NK-92 (cell line): ENCODE results near the gene KIRREL3.

Experiments used
- DNase-seq: peaks from one replicate; lab custom pipeline; 2025; ENCODE audit not compliant: unreplicated experiment; lab: John Stamatoyannopoulos, UW

Gene KIRREL3

DNA sequence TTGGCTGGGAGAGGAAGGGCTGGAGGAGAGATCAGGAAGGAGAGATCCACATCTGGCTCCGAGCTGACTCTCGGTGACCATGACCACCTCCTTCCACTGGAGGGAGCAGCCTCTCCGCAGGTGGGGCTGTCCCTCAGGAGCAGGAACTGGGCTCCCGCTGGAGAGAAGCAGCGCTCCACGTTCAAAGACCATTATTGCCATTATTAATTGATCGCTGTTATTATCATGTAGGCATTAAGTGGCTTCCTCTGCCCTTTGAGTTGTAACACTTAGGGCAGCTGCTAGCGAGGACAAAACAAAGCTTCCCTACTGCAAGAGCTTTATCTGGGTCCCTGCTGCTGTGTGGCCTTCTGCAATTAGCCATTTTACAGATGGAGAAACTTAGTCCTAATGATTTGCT lies 393.2 kb downstream of the KIRREL3 start:
- DNase-seq: no peak

DNA sequence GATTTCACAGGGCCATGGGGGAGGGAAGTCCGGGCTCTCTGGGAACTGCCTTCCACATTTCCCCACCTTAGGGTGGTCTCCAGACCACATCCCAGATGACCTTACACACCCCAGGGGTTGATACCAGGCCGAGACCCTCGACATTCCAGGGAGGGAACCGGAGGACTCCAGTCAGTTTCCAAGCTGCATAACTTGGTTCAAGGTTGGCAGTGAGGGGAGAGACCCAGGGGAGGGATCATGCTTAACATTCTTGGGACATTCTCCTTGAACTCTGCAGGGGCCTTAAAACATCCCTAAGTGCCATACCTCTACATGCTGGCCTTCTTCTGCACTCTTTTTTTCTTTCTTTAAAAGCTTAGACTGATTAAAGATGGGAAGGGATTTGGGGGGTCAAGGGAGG lies 394.1 kb downstream of the KIRREL3 start:
- no peak for DNase-seq

- DNase-seq: no peak
These were observed 396.1 kb downstream of the KIRREL3 start for GRCh38 chr11:126604461-126604860.

DNA sequence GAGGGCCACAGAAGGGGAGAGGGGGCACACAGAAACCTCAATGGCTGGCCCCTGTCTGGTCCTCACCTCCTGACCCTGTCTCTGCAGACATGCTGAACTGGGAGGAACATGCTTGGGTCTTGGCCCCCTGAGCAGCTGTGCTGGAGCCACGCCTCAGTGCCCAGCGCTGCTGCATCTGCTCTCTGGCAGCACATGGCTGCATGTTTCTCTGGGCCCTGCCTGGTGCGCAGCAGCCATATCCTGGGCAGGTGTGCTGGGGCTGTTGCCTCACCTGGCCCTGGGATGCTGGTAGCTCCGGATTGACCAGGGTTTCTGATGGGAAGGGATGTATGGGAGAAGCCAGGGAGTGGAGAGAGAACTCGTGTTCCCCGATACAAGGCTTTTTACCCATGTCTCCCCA lies 397.1 kb downstream of the KIRREL3 start:
- no peak for DNase-seq

DNA sequence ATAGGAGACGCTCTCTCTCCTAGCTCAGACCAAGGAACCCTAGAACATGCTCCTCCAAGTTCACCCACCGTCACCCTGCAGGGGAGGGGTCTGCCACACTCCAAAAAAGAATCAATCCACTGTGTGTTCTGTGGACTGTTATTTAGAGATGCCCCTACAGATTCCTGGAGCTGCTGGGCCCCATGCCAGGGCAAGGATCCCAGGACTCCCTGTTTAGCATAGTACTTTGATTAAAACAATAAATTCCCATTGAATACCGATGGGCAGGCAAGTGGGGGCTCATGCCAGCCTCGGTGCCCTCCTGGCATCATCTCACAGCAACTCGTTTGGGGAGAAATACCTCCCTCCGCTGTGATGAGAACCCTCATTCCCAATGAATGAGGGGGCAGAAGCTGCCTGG lies 397.6 kb downstream of the KIRREL3 start:
- no peak for DNase-seq

DNA sequence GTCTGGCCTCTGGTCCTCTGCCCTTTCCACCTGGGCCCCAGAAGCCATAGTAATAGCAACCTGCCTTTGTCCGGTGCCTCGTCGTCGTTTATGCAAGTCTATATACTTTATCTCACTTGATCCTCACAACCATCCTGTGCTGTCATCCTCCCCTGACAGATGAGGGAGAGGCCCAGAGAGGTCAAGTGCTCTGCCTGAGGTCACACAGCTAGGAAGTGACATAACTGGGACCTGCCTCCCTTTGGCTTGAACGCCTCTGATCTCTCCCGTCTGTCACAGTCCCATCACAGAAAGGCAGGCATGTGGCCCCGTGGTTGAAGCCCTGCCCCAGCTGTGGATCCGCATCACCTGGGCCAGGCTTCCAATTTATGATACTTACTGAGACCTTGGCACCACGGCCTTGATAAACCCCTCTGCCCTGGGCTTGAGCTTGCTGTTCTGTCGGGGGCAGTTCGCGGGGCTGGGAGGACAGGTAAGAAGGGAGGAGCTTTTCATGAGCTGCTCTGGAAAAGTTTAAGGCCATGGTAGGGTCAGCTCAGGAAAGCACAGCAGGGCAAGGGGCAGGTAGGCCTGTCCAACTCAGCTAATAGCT lies 398.1 kb downstream of the KIRREL3 start:
- DNase-seq: no peak

- no peak for DNase-seq
These were observed 398.9 kb downstream of the KIRREL3 start for GRCh38 chr11:126601550-126602215.

DNA sequence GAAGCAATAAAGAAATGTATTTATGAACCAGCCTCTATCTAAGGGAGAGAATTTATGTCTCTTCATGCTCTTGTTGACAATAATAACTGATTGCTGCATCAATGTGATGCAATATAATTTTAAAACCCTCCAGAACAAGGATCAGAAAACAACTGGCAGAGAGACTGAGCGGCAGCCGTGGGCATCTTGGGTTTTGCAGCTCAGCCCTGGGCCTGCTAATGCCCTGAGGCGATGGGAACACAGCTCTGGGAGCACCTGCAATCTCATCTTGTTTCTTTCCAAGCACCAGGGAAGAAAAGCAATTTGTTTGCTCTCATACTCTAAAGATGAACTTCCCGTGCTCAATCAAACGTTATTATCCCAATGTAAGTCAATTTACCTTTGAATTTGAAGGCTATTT lies 399.4 kb downstream of the KIRREL3 start:
- no peak for DNase-seq

DNA sequence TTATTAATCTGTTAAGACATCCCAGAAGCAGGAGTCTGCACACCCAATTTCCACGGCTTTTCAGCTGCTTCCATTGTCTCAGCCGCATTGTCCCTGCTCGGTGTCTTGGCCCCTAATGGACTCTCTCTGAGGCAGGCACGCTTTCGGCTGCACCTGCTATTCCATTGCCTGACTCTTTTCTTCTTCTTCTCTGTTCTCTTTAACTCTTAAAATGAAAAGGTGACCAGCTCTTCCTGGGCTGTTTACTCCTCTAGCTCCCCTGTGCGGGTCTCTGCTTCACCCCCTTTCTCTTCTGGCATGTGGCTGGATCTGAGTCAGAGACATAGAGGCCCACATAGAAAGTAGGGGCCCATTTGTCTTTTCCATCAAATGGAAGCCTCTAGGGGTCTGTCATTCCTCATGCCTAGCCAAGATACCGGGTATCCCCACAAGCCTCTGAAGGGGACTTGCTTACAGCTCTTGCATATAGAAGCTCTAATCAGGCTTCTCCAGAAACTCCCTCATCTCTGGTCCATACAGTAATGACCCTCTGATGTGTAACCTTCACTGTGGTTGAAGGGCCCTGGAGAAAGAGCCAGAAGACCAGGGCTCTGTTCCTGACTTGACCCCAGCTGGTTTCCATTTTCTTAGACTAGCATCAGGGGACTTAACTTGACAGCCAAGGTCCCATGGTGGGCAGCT lies 401.2 kb downstream of the KIRREL3 start:
- DNase-seq: no peak

DNA sequence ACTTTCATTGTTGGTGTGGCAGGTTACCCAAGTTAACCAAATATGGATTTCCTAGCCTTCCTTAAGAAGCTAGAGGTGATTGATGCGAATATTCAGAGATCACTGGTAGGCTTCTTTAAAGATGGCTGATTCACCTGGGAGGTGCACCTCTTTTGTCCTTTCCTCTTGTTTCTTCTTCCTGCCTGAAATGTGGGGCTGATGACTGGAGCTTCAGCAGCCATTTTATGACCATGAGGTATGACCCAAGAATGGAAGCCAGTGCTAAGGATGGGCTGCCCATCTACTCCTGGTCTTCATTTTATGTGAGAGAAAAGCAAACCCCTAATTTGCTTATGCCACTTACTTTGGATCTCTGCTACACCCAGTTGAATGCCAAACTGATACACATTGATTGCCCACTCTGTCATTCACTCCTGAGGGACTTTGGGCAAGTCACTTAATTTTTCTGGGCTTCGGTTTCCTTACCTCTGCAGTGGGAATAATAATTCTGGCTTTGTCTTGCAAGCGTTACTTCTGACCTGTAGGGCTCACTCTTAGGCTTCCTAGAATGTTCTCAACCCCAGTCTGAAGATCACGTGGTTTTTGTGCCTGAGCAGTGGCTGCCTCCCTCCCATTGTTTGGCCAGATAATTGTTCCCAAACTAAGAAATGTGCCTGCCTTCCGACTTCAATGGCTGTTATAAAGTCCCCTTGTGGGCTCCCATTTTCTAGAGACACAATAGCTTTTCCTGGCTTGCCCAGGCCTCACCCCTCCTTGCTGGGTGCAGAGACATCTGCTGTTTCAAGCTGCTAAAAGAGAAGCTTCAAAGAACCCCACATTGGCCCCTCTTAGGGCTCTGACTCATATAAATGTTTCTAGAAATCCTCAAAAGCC lies 402.0 kb downstream of the KIRREL3 start:
- DNase-seq: no peak

- no peak for DNase-seq
These were observed 403.5 kb downstream of the KIRREL3 start for GRCh38 chr11:126597041-126597440.

DNA sequence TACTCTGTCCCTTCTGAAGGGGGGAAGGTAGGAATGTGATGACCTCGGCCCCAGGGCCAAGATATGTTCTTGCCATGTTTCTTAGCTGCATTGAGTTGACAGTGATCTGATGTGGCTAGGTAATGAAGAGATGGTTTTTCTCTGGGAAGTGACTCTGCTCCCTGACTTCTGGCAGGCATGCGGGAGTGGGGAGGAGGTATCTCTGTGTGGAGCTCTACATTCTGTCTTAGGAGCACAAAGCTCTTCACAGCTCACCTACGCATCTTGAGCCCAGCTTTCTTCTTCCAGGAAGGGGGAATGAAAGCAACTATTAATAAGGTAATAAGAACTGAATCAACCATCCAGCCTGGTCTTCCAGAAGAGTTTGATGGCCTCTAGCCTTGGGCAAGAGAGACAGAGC lies 404.1 kb downstream of the KIRREL3 start:
- no peak for DNase-seq

DNA sequence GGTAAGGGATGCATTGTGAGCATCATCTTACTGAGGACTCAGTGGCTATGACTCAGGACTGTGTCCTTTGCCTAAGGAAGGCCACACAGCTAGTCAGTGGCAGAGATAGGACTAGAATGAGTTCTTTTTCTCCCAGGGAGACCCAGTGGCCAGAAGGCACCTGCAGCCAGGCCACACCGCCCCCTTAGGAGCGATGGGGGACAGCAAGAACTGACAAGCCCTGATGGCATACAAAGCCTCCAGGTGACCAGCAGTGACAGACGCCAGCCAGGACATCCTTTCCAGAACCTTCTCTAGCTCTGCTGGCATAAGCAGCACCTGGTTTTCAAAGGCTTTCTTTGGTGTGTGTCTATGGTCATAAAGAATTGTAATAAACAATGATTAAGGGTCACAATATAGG lies 405.0 kb downstream of the KIRREL3 start:
- DNase-seq: no peak

DNA sequence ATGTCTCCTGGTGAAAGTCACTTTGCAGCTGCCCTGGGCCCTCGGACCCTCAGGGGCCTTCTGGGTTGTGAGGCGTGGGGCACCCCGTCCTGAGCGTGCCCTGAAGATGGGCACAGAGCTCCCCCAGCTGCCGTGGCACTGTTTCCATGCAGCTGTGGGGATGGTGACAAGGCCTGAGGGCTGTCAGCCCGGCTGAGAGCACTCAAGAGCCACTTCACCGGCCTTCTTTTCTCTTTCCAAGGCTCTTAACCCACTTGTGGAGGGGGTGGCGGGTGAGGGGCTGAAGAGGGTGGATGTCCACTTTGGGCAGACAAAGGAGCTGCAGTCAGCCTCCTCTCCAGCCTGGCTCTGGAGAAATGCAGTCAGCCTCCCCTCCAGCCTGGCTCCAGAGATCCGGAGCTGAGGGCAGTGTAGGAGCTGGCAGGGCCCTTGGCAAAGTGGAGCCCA lies 405.6 kb downstream of the KIRREL3 start:
- no peak for DNase-seq

- DNase-seq: no peak
These were observed 407.8 kb downstream of the KIRREL3 start for GRCh38 chr11:126592496-126593410.

DNA sequence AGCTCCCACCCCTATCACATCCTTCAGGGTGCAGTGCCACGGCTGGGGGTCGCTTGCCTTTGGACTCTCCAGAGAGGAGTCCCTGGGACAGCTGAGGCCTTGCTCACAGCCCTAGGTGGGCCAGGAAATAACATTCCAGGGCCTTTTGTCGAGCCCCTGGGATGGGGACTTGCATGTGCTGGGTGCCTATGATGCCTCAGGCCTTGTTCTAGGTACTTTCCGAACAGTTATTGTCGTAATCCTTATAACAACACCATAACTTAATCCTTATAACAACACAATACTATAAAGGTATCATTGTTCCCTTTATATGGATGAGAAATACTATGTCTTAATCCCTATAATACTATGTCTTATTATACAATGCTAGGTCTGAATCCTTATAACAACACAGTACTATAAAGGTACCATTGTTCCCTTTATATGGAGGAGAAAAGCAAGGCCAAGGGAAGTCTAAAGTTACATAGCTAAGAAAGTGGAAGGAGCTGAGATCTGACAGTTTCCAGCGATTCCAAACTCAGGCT lies 408.5 kb downstream of the KIRREL3 start:
- no peak for DNase-seq

- no peak for DNase-seq
These were observed 411.1 kb downstream of the KIRREL3 start for GRCh38 chr11:126589492-126589803.

DNA sequence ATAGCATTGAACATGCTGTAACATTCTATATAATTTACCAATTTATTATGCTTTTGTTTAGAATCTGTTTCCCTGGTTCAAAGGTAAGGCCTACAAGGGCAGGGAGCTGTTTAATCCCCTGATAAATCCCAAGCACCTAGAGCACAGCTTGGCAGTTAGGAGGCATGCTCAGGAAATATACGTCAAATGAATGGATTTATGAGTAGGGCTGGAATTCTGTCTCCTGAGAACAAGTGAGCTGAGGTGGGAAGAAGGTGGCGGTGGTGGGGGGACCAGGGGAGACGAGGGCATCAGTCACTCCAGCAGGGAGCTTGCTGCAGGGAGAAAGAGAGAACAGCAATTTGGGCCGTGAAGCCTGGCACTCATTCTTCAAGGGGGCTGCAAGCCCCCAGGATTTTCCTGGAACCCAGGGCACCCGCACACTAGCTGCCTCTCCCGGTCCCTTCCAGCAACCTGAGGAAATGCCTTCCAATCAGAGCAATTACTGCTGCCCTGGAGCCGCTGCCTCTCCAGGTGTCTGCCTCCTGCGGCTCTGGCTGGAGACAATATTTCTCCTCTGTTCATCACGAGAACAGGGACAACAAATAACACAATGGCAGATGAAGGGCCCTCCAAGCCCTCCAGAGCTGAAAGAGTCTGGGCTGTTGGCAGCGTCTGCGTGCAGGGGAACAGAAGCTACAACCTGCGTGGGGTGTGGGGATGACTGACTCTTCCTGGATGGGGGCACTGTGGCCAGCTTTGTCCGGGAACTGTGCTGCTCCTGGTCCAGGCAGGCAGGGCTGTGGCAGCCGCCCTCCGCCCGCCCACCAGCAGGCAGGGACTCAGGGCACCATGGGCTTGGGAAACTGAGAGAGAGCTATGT lies 411.7 kb downstream of the KIRREL3 start:
- DNase-seq: no peak

- DNase-seq: no peak
These were observed 413.0 kb downstream of the KIRREL3 start for GRCh38 chr11:126587541-126587940.
